ENCODE results near the gene GJD2. TPM values are rescaled to one million over a fixed set of nuclear protein-coding genes. Genes with fewer than 3 reads are reported as not detected.

GJD2 gene
- total and polyA plus RNA-seq, 9 donors, result not detected

DNA sequence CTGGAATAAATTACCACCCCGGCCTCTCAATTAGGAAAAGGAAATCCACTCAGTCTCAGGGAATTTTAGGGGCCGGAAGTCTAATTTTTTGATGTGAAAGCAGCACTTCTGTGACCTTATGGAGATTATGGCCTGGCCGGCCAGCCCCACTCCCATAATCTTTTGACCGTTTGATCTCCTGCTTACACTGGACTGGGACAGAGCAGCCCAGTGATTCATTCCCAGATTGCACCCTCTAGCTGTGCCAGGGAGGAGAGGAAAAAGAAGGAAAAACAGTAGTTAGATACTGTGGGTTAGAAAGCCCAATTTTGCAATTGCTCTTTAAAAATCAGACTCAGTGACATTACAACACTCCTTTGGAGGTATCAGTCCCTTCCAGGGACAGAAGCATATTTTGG, 32.4 kb downstream of the GJD2 start:
- WGBS, 3 donors, result 13 to 23% (median 19%) methylated on average over 4 of the region's 4 CpGs
- Histone ChIP-seq H3K9me3 (no peaks in the 10 kb centered on the region), H3K4me1 (ENCODE audit: insufficient read depth) (no peaks in the 10 kb centered on the region), H3K4me3 (no peak overlapping the region), H3K27ac (no peak overlapping the region), H3K27me3 (no peaks in the 10 kb centered on the region), H3K36me3 (no peaks in the 10 kb centered on the region)
- no peak for DNase-seq
- no peak for TF ChIP-seq EP300 (IDR thresholded peaks at IDR 0.05)
- TF ChIP-seq POLR2A (IDR thresholded peaks at IDR 0.05), result no peak
- TF ChIP-seq, protein P1, sequence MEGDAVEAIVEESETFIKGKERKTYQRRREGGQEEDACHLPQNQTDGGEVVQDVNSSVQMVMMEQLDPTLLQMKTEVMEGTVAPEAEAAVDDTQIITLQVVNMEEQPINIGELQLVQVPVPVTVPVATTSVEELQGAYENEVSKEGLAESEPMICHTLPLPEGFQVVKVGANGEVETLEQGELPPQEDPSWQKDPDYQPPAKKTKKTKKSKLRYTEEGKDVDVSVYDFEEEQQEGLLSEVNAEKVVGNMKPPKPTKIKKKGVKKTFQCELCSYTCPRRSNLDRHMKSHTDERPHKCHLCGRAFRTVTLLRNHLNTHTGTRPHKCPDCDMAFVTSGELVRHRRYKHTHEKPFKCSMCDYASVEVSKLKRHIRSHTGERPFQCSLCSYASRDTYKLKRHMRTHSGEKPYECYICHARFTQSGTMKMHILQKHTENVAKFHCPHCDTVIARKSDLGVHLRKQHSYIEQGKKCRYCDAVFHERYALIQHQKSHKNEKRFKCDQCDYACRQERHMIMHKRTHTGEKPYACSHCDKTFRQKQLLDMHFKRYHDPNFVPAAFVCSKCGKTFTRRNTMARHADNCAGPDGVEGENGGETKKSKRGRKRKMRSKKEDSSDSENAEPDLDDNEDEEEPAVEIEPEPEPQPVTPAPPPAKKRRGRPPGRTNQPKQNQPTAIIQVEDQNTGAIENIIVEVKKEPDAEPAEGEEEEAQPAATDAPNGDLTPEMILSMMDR (IDR thresholded peaks at IDR 0.05), result no peak
- intact Hi-C loops (cut with DNase I), result no loop called here

DNA sequence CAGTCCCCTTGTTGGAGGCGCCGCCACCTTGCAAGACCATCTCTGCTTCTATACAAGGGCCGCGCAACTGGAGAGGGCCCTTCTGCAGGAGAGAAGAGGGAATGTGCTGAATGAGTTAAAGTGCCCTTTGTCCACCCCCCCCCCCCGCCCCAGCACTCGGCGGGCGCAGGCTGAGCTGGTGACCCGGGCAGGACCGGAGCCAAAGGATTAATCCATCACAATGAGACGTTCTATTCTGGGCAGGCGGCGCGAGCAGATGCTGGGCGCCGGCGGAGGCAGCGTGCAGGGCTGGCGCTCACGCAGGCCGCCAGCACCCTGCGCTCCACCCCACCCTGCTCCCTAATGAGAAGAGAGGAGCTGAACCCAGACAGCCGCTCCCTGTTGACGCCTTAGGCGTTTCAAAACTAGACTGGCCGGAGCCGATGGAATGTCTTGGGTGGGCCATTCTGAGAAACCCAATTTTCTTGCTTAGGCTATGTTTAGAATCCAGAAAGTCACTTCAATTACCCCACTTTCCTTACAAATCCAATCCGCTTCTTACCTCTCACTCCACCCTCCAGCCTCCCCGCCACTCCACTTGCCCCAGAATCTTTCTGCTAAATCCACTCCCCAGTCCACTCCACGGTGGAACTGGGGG, 32.9 kb downstream of the GJD2 start:
- intact Hi-C loops (cut with DNase I), result no loop called here
- peak in 1 of 5 donors; percentile 23 for DNase-seq
- no peak for TF ChIP-seq EP300 (IDR thresholded peaks at IDR 0.05)
- TF ChIP-seq, protein P1 (IDR thresholded peaks at IDR 0.05), result no peak
- no peak for TF ChIP-seq POLR2A (IDR thresholded peaks at IDR 0.05)
- WGBS, 3 donors, result 4 to 7% (median 5%) methylated on average over 30 of the region's 30 CpGs
- H3K9me3 ChIP-seq, result no peaks in the 10 kb centered on the region
- no peaks in the 10 kb centered on the region for H3K27me3 ChIP-seq
- no peak overlapping the region for H3K4me3 ChIP-seq
- H3K36me3 ChIP-seq, result no peaks in the 10 kb centered on the region
- H3K4me1 ChIP-seq (ENCODE audit: insufficient read depth), result no peaks in the 10 kb centered on the region
- no peak overlapping the region for H3K27ac ChIP-seq

DNA sequence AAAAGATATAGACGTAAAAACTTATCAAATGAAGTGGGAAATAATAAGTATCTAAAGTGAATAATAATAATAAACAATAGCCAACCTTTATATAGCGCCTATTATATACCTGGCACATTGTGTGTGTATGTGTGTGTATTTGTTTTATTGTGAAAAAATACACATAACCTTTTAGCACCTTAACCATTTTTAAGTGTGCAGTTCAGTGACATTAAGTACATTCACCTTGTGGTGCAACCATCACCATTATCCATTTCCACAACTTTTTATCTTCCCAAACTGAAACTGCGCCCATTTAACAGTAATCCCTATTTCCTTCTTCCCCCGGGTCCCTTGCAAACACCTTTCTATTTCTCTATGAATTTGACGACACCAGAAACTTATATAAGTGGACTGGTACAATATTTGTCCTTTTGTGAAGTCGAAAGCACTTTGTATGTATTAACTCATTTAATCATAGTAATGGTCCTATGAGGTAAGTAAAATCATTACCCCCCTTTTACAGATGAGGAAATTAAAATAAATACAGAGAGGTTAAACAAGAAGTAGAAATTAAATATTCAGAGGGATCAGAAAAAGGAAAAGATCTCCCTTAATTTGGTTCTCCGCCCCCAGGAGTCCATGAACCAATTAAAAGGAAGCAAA, 33.5 kb downstream of the GJD2 start:
- H3K4me1 ChIP-seq (ENCODE audit: insufficient read depth), result no peaks in the 10 kb centered on the region
- H3K27ac ChIP-seq, result no peak overlapping the region
- no peaks in the 10 kb centered on the region for H3K27me3 ChIP-seq
- no peaks in the 10 kb centered on the region for H3K9me3 ChIP-seq
- no peak for DNase-seq
- TF ChIP-seq, protein P1 (IDR thresholded peaks at IDR 0.05), result no peak
- TF ChIP-seq EP300 (IDR thresholded peaks at IDR 0.05), result no peak
- no peak for TF ChIP-seq POLR2A (IDR thresholded peaks at IDR 0.05)
- intact Hi-C loops (cut with DNase I), result no loop called here
- WGBS, 3 donors, result 76 to 83% (median 80%) methylated on average over 7 of the region's 7 CpGs
- H3K4me3 ChIP-seq, result no peak overlapping the region
- H3K36me3 ChIP-seq, result no peaks in the 10 kb centered on the region

DNA sequence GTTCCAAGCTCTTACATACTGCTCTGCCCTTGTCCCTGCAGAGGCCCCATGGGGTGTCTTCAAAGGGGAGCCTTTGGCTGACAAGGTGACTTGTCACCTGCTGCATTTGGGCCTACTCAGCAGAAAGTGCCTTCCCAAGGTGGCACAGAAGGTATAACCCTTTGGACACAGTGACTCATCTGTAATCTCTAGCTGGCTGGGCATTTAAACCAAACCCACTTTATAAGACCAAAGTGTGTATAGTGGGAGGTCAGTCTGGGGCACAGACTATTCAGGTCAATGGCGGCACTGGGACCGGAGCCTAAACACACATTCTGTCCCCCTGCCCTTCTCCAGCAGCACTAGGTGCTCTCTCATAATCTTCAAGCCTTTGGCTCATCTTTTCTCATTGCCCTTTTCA, 35.1 kb downstream of the GJD2 start:
- H3K27ac ChIP-seq, result no peak overlapping the region
- TF ChIP-seq EP300 (IDR thresholded peaks at IDR 0.05) (no peak), POLR2A (IDR thresholded peaks at IDR 0.05) (no peak)
- TF ChIP-seq, protein P1 (IDR thresholded peaks at IDR 0.05), result no peak
- no peaks in the 10 kb centered on the region for H3K27me3 ChIP-seq
- intact Hi-C loops (cut with DNase I), result no loop called here
- WGBS, 3 donors, result 48 to 87% (median 75%) methylated on average over 2 of the region's 2 CpGs
- DNase-seq, result no peak
- H3K36me3 ChIP-seq, result no peaks in the 10 kb centered on the region
- H3K9me3 ChIP-seq, result no peaks in the 10 kb centered on the region
- no peak overlapping the region for H3K4me3 ChIP-seq
- no peaks in the 10 kb centered on the region for H3K4me1 ChIP-seq (ENCODE audit: insufficient read depth)
